Stimulated activated CD4-positive, alpha-beta T cell treated with anti-CD3 and anti-CD28 coated beads, Interleukin-4, amount 100 ng/mL, for 4 hours (primary cell): ENCODE data around the gene NPLOC4.
"Not testable (repeated sequence)": the region's sequence is repeated elsewhere in the genome, so short reads cannot be mapped to it uniquely, and the experiment has no call there.

Experiments used
- DNase-seq, 2 experiments: peaks; one replicate each; pipeline ENCODE4 v3.0.0-alpha.2; 2020

NPLOC4 gene

DNA sequence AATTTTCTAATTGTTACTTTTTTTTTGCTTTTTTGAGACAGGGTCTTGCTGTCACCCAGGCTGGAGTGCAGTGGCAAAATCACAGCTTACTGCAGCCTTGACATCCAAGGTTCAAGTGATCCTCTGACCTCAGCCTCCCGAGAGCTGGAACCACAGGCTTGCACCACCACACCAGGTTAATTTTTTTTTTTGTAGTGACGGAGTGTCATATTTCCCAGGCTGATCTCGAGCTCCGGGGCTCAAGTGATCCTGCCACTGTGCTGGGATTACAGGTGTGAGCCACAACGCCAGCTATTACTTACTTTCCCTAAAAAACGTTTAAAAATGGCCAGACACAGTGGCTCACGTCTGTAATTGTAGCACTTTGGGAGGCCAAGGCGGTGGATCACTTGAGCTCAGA is 6.6 kb downstream of the NPLOC4 start:
- no peak for DNase-seq

DNA sequence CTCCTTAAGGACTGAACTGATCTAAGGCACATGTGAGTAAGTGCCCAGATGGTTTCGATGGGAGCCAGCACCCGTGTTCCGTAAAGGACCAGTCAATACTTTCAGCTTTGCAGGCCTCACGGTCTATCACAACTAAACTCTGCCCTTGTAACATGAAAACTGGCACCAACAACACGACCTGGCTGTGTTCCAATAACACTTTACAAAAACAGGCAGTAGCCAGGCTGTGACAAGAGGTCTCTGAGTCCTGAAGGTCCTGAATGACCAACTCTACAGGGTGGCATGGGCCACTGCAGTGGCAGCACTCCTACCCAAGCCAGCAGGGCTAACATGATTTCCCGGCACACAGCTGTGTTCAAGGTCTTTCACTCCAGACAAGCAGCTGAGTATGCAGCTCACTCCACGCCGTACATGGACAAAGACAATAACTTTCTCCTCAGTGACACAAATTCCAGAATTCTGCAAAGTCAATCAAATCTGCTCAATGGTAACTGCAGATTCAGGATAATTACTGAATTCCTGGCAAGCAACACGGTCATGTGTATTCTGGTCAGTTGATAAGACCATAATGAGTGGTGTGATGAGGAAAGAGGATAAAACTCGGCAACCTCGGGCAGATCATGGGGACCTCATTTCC is 15.3 kb downstream of the NPLOC4 start:
- no peak for DNase-seq

DNA sequence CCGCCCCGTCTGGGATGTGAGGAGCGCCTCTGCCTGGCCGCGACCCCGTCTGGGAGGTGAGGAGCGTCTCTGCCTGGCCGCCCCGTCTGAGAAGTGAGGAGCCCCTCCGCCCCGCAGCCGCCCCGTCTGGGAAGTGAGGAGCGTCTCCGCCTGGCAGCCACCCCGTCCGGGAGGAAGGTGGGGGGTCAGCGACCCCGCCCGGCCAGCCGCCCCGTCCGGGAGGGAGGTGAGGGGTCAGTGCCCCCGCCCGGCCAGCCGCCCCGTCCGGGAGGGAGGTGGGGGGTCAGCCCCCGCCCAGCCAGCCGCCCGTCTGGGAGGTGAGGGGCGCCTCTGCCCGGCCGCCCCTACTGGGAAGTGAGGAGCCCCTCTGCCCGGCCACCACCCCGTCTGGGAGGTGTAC is 18.6 kb downstream of the NPLOC4 start:
- DNase-seq: not testable (repeated sequence)

DNA sequence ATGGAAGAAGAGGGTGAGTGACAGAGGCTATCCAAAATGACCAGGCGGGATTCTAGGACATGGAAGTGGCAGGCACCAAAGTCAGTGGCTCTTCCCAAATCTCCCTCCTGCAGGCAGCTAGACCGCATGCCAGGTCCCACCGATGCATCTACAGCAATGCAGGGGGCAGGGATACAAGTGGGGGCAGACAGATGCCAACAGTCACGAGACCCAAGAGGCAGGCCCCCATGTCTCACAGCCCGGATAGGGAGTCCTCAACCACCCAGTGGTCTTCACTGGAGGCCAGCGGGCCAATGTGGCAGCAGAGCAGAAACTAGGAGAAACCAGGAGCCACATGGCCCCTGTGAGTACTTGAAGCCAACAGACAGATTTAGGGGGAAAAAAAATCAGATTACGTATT is 20.0 kb downstream of the NPLOC4 start:
- DNase-seq: no peak

DNA sequence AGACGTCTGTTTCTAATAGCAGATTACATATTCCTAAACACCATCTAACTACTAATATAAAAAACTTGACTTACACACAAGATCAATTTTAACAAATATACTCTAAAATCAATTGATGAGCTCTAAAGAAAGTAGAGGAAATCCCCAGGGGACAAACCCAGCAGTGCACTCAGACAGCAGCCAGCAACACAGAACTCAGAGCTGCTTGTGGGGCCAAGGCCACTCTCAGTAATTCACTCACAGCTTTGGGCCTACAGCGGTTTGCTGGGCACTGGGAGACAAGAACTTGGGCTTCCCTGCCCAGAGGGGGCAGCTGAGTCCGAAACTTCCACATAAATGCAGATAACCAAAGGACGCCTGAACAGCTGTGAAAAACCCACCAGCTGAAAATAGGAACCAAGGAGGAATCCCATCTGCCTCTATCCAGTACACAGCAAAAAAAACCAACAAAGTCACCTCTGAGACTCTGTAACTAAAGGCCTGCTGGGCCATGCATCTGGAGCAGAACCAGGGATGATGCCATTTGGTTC is 21.4 kb downstream of the NPLOC4 start:
- no peak for DNase-seq

DNA sequence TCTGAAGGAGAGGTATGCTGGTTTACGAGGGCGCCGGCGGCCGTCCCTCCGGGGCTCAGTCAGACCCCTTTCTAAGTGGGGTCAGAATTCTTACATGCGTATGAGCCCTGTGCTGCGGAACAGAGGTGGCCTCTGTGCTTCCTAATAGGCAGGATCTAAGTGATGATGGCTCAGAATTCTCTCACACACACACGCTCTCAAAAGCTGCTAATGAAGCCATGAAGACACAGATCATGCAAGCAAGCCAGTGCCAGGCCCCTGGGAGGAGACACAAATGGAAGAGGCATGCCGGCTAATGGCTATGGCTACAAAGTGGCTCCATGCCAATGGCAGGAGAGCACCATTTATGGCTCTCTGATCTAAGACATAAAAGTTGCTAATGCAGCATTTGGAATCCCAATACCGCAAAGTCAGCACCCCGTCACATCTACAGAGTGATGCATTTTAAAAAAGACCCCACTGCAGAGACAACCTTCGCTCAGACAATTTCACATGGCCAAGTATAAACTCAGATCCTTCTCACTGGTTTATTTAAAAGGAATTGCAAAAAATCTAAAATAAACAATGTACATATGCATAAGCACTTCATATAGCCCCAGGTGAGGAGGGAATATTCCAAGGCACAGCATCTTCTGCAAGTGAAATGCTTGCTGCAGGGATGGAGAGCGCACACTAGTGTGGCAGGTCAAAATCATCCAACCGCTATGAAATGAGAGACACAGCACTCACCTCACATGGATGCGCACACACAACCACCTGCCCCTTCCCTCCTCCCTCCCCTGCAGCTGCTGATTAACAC is 24.5 kb downstream of the NPLOC4 start:
- no peak for DNase-seq

DNA sequence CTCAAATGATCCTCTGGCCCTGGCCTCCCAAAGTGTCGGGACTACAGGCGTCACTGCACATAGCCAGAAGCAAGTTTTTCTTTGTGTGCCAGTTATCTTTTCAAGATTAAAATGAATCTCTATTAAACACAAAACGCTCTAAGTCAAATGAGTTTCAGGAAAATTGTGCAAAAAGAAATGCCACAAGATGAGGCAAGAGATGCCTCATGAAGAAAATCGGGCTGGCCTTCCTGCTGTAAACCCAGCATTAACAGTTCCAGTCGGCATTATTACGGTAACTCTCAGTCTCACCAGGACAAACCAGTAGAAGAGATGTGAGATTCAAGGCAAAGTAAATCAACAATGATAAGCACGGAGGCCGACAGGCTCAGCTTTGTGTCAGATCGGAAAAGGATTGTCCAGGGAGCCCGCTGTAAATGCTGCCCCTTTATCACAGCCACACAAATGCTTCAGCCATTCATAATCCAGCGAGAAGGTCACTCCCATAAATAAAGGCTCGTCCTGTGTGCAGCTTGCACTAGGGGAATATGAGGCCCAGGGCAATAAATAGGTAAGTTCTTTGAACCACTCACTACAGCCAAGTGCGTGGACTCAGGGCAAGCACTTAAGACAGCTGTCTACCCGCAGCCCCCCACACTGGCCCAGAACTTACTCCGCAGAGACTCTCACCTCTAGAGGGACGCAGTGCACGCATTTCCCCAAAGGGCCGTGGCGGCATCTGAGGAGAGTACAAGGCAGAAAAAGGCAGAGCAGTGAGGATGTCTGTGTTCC is 27.2 kb downstream of the NPLOC4 start:
- DNase-seq: no peak

DNA sequence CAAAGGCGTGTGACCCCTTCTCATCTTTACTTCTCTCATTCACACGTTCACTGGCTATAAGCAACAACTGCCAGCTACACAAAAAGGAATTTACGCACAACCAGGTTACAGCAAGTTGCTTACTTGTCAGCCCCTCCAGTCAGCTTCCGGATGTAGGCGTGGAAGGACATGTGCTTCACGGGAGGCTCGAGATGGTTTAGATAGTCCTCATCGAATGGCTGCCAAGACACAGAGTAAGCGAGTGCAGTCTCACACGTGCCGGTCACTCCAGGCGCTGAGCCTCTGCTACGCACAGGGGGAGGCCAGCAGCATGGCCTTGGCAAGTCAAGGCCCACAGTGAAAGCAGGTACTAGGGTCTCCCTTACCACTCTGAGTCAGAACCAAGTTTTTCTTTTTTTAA is 28.3 kb downstream of the NPLOC4 start:
- DNase-seq: no peak

DNA sequence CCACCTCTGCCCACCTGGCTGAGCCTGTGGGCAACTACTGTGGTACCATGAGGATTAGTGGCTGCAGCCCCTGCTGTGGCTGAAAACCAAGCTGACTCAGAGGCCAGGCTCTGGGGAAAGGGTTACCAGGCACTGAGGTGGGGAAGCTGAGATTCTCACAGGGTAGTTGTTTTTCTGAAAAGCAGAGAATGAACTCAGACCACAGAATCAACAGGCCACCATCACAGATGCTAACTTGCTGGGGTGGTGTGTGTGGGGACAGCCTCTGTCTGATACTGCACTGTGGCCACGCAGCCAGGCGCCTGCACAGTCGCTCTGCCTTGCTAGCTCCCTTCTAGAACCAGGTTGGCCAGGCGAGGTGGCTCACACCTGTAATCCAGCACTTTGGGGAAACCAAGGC is 28.8 kb downstream of the NPLOC4 start:
- DNase-seq: no peak

DNA sequence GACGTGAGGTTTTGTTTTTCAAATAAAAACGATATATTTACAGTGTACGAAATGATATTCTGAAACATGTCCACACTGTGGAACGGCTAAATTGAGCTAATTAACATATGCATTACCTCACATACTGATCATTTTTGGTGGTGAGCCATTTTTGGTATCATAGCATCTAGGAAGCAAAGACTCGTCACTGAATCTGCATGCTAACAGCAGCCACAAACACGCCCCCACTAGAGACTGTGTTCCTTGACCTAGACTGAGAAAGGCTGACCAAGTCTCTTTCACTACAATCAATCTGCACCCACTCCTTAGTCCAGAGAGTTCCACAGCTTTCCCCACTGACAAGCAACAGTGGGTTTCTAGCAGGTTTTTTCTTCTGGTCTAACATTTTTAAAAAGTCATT is 29.5 kb downstream of the NPLOC4 start:
- DNase-seq: no peak

DNA sequence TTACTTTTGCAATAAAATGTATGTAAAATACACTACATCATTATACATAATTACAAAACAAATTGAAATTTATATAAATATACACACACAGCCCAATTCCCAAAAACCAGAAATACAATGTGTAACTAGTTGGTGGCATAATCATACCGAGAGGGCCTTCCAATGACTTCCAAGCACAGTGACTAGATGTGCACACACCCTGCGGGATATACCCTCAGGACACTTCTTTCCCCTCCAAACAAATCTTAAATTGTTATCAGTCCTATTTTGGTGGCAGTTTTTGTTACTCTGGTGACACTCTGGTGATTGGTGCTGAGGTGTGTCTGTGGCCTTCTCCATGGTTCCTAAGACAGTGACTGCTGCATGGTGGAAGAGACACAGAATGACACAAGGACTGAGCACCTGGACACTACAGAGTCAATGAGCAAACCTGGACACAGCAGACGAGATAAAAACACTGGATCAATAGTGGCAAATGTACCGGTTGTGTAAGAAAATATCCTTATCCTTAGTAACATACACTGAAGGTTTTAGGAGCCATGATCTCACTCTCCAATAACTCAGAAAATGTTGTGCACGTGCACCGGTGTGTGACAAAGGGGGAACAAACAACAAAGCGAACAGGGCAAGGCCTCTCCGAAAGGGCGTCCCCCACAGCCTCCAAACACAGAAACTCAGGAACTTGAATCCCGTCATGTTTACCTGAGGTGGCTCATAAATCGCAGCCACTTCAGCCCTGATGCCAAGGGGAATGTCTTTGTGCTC is 32.9 kb downstream of the NPLOC4 start:
- DNase-seq: no peak

DNA sequence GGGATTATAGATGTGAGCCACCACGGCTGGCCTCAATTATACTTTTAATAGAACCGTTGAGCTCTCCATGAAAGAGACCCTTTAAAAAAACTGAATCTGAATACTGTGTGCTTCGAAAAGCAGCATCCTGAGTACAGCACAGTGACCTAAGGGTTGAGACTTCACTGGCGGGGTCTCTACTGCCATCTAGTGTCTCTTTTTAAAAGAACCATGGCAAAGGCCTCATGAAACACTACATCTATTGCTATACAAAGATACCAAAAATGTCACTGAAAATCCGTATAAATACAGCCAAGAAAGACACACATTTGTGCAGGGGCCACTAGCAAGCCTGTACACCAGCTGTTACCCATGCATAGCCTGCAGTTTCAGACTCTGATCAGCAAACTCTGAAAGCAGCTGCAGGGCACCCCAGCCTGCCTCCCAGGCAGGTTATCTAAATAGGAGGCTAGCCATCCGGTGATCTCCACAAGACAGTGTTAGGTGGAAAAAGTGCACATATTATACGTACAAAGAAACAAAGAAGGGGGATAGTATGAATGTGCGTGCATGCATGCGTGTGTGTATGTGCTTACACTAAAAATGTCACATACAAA is 35.3 kb downstream of the NPLOC4 start:
- DNase-seq: peak in 1 of 2 experiments; percentile 28

DNA sequence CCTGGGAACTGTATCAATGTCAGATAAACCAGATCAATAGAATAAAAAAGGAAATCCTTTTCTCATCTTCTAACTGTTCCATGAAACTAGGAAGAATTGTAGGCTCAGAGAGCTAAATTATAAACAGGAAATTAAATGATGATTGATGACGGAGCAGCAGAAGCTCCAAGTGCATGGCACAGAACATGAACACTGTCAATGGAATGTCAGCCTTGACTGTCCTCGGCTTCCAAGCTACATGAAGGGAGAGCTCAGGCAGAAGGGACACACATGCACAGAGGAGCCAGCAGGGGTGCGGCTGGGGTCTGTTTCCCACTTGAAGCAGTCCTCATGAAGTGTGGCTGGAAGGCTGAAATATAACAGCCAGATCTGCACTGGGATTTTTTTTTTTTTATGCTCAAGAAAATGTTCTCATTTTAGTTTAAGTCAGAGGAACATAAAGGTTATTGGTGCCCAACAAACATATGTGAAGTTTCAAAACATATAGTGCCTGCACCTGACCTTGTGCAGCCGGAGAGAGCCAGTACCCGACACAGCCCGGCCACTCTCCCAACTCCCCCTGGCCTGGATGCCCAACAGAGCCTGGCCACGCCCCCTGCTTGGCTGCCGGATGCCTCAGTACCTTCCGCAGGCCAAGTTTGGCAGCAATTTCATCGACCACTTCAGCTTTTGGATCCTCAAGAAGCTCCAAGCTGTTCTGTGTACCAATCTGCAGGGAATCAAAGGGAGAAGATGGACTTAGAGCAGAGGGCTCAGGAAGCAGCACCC is 37.0 kb downstream of the NPLOC4 start:
- no peak for DNase-seq

DNA sequence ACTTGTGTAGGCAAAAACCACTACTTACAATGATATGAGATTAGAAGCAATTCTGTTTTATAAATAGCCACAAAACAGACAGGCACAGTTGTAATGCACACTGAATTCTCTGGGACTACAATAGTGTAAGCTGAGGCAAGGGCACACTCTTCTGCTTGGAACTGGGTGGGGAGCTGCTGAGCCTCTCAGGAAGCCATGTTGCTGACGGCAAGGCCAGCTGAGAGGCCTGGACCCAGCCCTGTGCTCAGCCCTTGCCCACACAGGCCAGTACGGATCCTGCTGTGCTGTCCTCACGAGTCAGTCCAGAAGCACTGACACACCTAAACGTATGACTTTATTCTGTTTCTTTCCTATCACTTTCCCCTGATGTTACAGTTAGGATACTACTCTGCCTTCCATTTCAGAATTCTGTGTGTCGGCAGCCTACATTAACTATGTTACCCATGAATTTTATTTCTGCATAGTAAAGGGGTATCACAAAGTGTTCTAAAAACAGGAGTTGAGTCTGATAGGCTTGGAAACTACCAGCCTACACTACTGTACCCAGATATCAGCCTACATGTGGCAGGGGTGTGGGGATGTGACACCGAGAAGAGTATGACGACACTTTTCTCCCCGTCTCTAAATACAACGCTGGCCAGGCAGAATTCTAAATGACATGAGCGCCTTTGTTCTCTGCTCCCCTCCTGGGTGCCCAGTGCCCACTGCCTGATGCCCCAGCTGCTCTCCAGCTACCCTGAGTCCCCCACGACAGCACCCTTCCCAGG is 43.6 kb downstream of the NPLOC4 start:
- DNase-seq: no peak

DNA sequence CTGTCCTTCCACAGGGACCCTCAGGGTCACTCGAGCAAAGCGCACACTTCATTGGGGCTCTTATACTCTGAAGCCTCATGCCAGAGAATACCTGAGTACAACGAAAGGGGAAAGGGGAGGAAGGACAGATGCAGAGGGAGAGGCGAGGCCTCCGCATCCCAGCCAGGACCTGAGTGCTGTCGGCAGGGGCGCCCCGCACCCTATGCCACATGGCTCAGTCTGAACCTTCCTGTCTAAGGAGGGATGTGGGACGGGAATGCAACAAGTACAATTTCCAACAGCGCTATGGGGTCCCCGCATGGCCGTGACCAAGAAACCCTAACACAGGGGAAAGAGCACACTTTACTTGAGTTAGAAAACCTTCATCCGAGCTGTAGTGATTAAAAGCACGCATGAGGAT is 44.9 kb downstream of the NPLOC4 start:
- DNase-seq: no peak

DNA sequence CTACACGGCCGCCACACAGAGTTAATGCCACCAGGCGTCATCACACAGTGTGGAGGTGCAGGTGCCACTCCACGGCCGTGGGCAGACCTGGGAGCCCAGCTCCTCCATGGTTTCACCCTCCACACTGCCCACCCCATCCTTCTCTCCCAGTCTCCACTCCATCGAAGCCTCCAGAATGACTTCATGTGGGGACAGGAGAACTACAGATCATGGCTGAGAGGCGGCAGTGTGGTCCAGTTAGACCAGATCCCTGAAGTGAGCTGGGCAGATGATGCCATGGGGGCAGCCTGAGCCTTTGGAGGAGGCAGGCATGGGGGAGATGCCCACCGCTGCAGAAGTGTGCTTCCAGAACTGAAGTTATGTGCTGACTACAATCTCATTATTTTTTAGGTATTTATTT is 46.8 kb downstream of the NPLOC4 start:
- DNase-seq: no peak

DNA sequence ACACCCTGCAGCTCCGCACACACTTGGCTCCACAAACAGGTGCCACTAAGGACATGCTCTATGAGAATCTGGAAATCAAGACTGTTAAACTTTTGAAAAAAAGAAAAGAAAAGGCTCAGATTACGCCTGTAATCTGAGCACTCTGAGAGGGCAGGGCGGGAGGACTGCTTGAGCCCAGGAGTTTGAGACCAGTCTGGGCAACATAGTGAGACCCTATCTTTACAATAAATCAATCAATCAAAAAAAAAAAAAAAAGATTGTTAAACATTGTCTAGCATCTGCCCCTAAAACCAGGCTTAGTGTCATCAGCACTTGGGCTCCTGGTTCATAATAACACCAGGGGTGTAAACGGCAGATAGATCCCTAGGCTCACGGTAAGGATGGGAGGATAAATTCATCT is 47.3 kb downstream of the NPLOC4 start:
- DNase-seq: no peak

DNA sequence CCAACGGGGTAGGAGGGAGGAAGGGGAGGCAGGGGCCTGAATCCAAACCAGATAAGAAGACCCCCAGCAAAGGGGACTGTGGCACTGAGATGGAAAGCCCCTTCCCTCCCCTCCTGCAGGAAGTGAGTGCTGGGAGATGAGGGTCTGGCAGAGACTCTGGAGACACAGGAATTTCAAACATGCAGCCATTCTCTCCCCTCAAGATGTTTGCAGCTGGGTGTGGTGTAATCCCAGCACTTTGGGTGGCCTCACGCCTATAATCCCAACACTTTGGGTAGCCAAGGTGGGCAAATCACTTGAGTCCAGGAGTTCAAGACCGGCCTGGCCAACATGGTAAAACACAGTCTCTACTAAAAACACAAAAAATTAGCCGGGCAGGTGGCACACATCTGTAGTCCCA is 50.8 kb downstream of the NPLOC4 start:
- no peak for DNase-seq

DNA sequence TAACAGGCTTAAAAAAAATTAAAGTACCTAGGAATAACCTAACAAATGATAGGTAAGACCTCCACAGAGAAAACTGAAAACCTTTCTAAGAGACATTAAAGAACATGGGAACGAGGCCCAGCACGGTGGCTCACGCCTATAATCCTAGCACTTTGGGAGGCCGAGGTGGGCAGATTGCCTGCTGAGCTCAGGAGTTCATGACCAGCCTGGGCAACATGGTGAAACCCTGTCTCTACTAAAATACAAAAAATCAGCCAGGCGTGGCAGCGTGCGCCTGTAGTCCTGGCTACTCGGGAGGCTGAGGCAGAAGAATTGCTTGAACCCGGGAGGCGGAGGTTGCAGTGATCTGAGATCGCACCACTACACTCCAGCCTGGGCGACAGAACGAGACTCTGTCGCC is 52.1 kb downstream of the NPLOC4 start:
- not testable (repeated sequence) for DNase-seq

DNA sequence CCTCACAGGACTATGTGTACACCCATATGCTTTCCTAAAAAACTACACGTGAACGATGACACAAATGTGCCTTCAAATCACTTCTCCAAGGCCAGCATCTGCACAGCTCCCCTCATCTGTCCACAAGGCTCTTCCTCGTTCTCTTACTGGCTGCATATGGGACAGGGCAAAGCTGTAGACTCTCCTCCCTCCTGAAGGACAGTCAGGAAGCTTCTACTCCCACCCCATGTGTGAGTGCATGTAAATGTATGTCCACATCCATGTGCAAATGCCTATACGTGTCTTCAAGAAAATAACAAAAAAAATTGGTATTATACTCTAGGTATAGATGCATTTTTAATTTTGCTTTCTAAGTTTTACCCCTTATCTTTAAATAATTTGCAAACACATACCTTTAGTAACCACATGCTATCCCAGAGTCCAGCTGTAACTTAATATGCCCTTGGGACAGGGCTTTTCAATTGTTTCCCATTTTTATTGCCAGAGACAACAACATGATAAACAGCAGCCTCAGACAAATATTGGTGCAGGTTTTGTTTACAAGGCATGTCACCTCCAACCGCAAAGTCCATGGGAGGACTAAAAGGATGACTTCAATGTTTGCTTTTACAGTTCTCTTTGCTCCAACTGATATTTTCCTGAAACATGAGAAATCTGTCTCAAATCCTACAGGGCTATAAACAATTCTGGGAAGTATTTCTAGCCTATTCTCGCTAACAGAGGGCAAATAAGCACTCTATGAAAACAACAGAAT is 53.1 kb downstream of the NPLOC4 start:
- DNase-seq: no peak
